GM06990 (cell line): ENCODE measurements around the gene CNTNAP5.

Source experiments
- DNase-seq: peaks from one replicate; pipeline ENCODE4 v3.0.0-alpha.2; 2011; ENCODE audit not compliant: insufficient read length; ENCODE audit errors: extremely low read depth
- H3K27me3 ChIP-seq: replicated peaks from 2 replicates; pipeline ENCODE4 v1.6.0; 2011; ENCODE audit warnings: low read length; ENCODE audit not compliant: control insufficient read depth, insufficient read depth
- H3K36me3 ChIP-seq: 2 replicates; pipeline ENCODE4 v1.5.1; 2011; ENCODE audit warnings: low read length; ENCODE audit not compliant: control insufficient read depth, insufficient read depth
- H3K4me3 ChIP-seq: replicated peaks from 2 replicates; pipeline ENCODE4 v1.5.1; 2011; ENCODE audit warnings: low read depth, mild to moderate bottlenecking, control low read depth, low read length
- TF ChIP-seq, protein P1 (sequence below): IDR thresholded peaks from 2 replicates; pipeline ENCODE4 v1.5.1; 2011; ENCODE audit warnings: low read length, control low read depth, mild to moderate bottlenecking, inconsistent platforms; ENCODE audit not compliant: insufficient read depth, poor library complexity, severe bottlenecking

Gene CNTNAP5

DNA sequence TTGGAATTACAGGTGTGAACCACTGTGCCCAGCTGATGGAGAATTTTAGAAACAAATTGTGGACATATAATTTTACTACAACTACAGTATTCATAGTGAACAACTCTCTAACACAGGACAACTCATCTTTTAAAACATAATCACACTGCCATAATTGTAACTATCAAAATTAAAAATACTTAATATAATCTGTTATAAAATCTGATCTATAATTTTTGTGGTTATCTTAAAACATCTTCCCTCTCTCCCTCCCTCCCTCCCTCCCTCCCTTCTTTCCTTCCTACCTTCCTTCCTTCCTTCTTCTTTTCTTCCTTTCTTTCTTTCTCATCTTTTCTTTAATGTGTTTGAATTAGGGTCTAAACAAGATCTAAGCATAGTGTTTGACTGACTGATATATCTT lies 577.7 kb downstream of the CNTNAP5 start:
- Histone ChIP-seq H3K4me3 (no peak overlapping the region), H3K27me3 (no peaks in the 10 kb centered on the region), H3K36me3 (no peaks in the 10 kb centered on the region)
- no peak for DNase-seq
- TF ChIP-seq, protein P1, sequence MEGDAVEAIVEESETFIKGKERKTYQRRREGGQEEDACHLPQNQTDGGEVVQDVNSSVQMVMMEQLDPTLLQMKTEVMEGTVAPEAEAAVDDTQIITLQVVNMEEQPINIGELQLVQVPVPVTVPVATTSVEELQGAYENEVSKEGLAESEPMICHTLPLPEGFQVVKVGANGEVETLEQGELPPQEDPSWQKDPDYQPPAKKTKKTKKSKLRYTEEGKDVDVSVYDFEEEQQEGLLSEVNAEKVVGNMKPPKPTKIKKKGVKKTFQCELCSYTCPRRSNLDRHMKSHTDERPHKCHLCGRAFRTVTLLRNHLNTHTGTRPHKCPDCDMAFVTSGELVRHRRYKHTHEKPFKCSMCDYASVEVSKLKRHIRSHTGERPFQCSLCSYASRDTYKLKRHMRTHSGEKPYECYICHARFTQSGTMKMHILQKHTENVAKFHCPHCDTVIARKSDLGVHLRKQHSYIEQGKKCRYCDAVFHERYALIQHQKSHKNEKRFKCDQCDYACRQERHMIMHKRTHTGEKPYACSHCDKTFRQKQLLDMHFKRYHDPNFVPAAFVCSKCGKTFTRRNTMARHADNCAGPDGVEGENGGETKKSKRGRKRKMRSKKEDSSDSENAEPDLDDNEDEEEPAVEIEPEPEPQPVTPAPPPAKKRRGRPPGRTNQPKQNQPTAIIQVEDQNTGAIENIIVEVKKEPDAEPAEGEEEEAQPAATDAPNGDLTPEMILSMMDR: no peak

DNA sequence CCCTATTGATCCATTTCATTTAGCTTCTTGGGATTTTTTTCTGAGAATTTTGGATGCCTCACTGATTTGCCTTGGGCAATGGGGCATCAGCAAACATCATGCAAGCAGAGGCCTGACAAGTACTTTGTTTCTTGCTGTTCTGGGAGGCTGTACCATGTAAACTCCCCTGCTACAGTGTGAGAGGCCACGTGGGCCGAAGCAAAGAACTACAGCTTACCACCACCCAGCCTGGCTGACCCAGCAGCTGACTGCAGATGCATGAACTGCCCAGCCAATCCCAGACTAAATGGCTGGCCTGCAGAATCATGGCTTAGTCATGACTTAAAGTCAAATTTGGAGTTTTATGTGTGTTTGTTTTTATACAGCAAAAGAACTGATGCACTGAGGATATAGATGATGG lies 579.9 kb downstream of the CNTNAP5 start:
- no peaks in the 10 kb centered on the region for H3K36me3 ChIP-seq
- H3K27me3 ChIP-seq: no peaks in the 10 kb centered on the region
- DNase-seq: no peak
- H3K4me3 ChIP-seq: no peak overlapping the region
- TF ChIP-seq, protein P1: no peak

DNA sequence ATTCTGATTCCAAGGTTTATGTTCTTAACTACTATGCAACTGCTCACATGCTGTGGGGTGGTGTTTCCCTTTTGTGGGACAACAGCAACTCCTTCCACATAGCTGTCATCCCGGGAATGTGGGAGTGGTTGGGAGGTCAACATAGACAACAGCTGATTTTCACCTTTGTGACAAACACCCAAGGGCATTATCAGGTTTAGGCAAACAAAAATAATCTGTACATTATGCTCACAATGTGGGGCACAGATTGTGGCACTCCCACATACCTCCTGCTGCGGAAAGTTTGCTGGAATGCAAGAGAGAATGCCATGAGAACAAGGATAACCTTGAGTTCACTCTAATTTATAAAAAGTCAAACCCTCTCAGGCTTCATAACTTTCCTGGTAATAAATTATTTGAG lies 582.6 kb downstream of the CNTNAP5 start:
- no peak overlapping the region for H3K4me3 ChIP-seq
- DNase-seq: no peak
- no peaks in the 10 kb centered on the region for H3K36me3 ChIP-seq
- TF ChIP-seq, protein P1: no peak
- no peaks in the 10 kb centered on the region for H3K27me3 ChIP-seq

DNA sequence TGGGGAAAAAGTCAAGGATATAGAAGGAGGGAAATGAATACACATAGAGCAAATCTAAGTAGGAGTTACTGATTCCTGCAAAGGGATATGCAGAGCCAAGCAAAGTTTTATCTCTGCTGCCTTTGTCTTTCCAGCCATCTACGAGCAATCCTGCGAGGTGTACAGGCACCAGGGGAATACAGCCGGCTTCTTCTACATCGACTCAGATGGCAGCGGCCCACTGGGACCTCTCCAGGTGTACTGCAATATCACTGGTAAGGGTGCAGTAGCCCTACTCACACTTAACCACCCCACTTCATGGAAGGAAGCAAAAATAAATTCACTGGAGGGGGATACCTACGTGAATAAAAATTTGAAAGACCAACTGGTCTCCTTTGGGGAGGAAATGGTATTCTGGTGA lies 584.6 kb downstream of the CNTNAP5 start:
- TF ChIP-seq, protein P1: no peak
- Histone ChIP-seq H3K36me3 (no peaks in the 10 kb centered on the region), H3K27me3 (no peaks in the 10 kb centered on the region), H3K4me3 (no peak overlapping the region)
- DNase-seq: no peak

DNA sequence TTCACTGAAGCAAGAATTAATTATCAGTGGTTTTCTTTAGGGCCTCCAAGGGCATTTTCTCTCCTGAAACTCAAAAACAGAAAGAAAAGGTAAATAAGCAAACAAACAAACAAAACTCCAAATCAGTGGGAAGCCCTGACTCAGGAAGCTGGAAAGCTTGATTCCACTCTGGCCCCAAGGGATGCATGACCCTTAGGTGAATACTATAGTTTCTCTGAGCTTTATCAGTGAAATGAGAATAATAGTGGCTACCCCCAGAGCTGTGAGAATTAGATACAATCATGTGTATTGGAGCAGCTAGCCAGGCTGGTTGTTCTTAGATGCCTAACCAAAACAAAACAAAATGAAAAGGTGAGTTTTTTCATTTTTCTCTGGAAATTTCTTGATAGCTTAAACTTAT lies 585.1 kb downstream of the CNTNAP5 start:
- no peaks in the 10 kb centered on the region for H3K36me3 ChIP-seq
- TF ChIP-seq, protein P1: no peak
- no peak overlapping the region for H3K4me3 ChIP-seq
- no peaks in the 10 kb centered on the region for H3K27me3 ChIP-seq
- DNase-seq: no peak

DNA sequence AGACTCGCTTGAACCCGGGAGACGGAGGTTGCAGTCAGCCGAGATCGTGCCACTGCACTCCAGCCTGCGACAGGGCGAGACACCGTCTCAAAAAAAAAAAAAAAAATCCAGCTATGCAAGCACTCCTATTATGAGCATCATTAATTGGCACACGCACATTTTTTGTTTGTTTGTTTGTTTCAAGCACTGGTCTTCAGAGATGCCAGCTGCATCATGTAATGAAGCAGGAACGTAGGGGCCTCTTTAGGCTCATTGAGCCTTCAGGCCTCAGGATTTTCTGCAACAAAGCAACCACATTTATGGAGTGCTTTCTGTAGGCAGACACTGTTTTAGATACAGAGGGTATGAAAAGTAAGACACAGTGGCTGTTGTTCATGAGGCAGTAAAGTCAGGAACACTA lies 585.8 kb downstream of the CNTNAP5 start:
- no peak for DNase-seq
- H3K36me3 ChIP-seq: no peaks in the 10 kb centered on the region
- TF ChIP-seq, protein P1: no peak
- H3K27me3 ChIP-seq: no peaks in the 10 kb centered on the region
- H3K4me3 ChIP-seq: no peak overlapping the region
